IMR-90 (cell line): Measurements from ENCODE around the gene KCNJ6. TPM values are rescaled to one million over a fixed set of nuclear protein-coding genes. Genes with fewer than 3 reads are reported as not detected.

Experiments
- ATAC-seq: fragments of 200-7000 bp; cut with Tn5 transposase; 2 replicates; pipeline ENCODE4 v1.9.1; 2020; ENCODE audit warnings: low read depth, mild to moderate bottlenecking, moderate library complexity
- BruUV-seq: library from RNA; stranded (reverse); fragments of 400-500 nt; replicated peaks from 2 replicates; lab custom pipeline; 2021; lab: Mats Ljungman, UMichigan
- CTCF ChIA-PET: fragments of 300-600 bp; formaldehyde crosslinking; extraction: SDS; loops from one replicate; lab custom pipeline; 2021; ENCODE audit warnings: antibody characterized with exemption; lab: Yijun Ruan, JAX
- POLR2A ChIA-PET: fragments of 300-600 bp; sonication (Branson Sonifier 250); formaldehyde crosslinking; loops from one replicate; lab custom pipeline; 2022; ENCODE audit warnings: antibody characterized with exemption; ENCODE audit not compliant: unreplicated experiment; lab: Charles Lee
- DNase-seq: peaks from one replicate; pipeline ENCODE4 v3.0.0; 2013
- H2AFZ ChIP-seq: replicated peaks from 2 replicates; pipeline ENCODE3; 2013; ENCODE audit warnings: low read length, mild to moderate bottlenecking; ENCODE audit not compliant: poor library complexity
- H2AK5ac ChIP-seq: 2 replicates; pipeline ENCODE4 v1.6.1; 2013; ENCODE audit warnings: low read depth, low read length, inconsistent platforms
- H2AK9ac ChIP-seq: replicated peaks from 2 replicates; pipeline ENCODE3; 2013; ENCODE audit warnings: mild to moderate bottlenecking, low read depth, low read length, moderate library complexity; ENCODE audit not compliant: poor library complexity
- H2BK120ac ChIP-seq: 2 replicates; pipeline ENCODE4 v1.6.1; 2013; ENCODE audit warnings: low read depth, low read length, inconsistent platforms
- H2BK15ac ChIP-seq: 3 replicates; pipeline ENCODE4 v1.6.1; 2013; ENCODE audit warnings: low read depth, low read length, inconsistent platforms
- H2BK20ac ChIP-seq: 2 replicates; pipeline ENCODE4 v1.6.1; 2013; ENCODE audit warnings: low read depth, mild to moderate bottlenecking, inconsistent platforms, low read length, moderate library complexity
- H2BK5ac ChIP-seq: 2 replicates; pipeline ENCODE4 v1.6.1; 2013; ENCODE audit warnings: mild to moderate bottlenecking, low read depth, low read length, inconsistent platforms; ENCODE audit not compliant: poor library complexity, severe bottlenecking
- H3K14ac ChIP-seq: replicated peaks from 2 replicates; pipeline ENCODE4 v1.6.1; 2013; ENCODE audit warnings: low read depth, low read length, inconsistent platforms
- H3K18ac ChIP-seq: 2 replicates; pipeline ENCODE4 v1.6.1; 2013; ENCODE audit warnings: low read depth, low read length, control low read depth
- H3K23ac ChIP-seq: 2 replicates; pipeline ENCODE4 v1.6.1; 2013; ENCODE audit warnings: low read depth, low read length, inconsistent platforms
- H3K27ac ChIP-seq: 2 replicates; pipeline ENCODE4 v1.5.1; 2013; ENCODE audit warnings: mild to moderate bottlenecking, control low read depth, low read length; ENCODE audit not compliant: insufficient read depth
- H3K27me3 ChIP-seq: 2 replicates; pipeline ENCODE4 v1.6.1; 2013; ENCODE audit warnings: low read length; ENCODE audit not compliant: control insufficient read depth, insufficient read depth
- H3K36me3 ChIP-seq: 2 replicates; pipeline ENCODE4 v1.6.1; 2013; ENCODE audit warnings: low read length, mixed read lengths; ENCODE audit not compliant: control insufficient read depth, insufficient read depth
- H3K4ac ChIP-seq: 2 replicates; pipeline ENCODE4 v1.6.1; 2013; ENCODE audit warnings: low read depth, low read length, inconsistent platforms
- H3K4me1 ChIP-seq: 2 replicates; pipeline ENCODE4 v1.6.1; 2013; ENCODE audit warnings: low read length, mixed read lengths; ENCODE audit not compliant: control insufficient read depth, insufficient read depth
- H3K4me2 ChIP-seq: 2 replicates; pipeline ENCODE4 v1.6.1; 2013; ENCODE audit warnings: low read depth, mild to moderate bottlenecking, control low read depth, low read length, moderate library complexity
- H3K4me3 ChIP-seq: 2 replicates; pipeline ENCODE4 v1.5.1; 2013; ENCODE audit warnings: low read depth, mild to moderate bottlenecking, control low read depth, low read length, moderate library complexity; ENCODE audit not compliant: insufficient read depth
- H3K56ac ChIP-seq: 2 replicates; pipeline ENCODE4 v1.6.1; 2013; ENCODE audit warnings: low read length, inconsistent platforms; ENCODE audit not compliant: insufficient read depth; ENCODE audit errors: extremely low read depth
- H3K79me1 ChIP-seq, 2 experiments: 2 replicates each; pipeline ENCODE4 v1.6.1; 2013; ENCODE audit warnings: low read length in 2 of 2, inconsistent platforms in 1 of 2, low read depth in 1 of 2
- H3K9ac ChIP-seq: 2 replicates; pipeline ENCODE4 v1.6.1; 2013; ENCODE audit warnings: low read depth, low read length, control low read depth
- H3K9me1 ChIP-seq: 2 replicates; pipeline ENCODE4 v1.6.1; 2013; ENCODE audit warnings: low read length, inconsistent platforms; ENCODE audit not compliant: insufficient read depth
- H3K9me3 ChIP-seq: 2 replicates; pipeline ENCODE4 v1.6.1; 2013; ENCODE audit warnings: low read length; ENCODE audit not compliant: control insufficient read depth, insufficient read depth
- H4K20me1 ChIP-seq: 2 replicates; pipeline ENCODE4 v1.6.1; 2013; ENCODE audit warnings: low read length, inconsistent platforms; ENCODE audit not compliant: insufficient read depth
- H4K5ac ChIP-seq: 2 replicates; pipeline ENCODE4 v1.6.1; 2013; ENCODE audit warnings: mild to moderate bottlenecking, low read depth, low read length, control low read depth
- H4K8ac ChIP-seq, 2 experiments: 2 replicates each; pipeline ENCODE4 v1.6.1; 2013; ENCODE audit warnings: low read depth in 2 of 2, low read length in 2 of 2, control low read depth in 1 of 2, inconsistent platforms in 1 of 2
- H4K91ac ChIP-seq: 2 replicates; pipeline ENCODE4 v1.6.1; 2013; ENCODE audit warnings: low read depth, low read length, inconsistent platforms; ENCODE audit not compliant: insufficient read depth
- CHD1 ChIP-seq: IDR thresholded peaks from 2 replicates; pipeline ENCODE4 v1.6.1; 2012; ENCODE audit warnings: low read depth, low read length, improper control_type of control experiment
- CTCF ChIP-seq: conservative IDR thresholded peaks from 2 replicates; pipeline ENCODE4 v1.5.1; 2012; ENCODE audit warnings: mild to moderate bottlenecking, low read depth, low read length, improper control_type of control experiment
- FOS ChIP-seq: fragments of 150-350 bp; IDR thresholded peaks from 2 replicates; pipeline ENCODE4 v1.6.1; 2016; ENCODE audit warnings: low read depth, low read length
- MAFK ChIP-seq: IDR thresholded peaks from 2 replicates; pipeline ENCODE4 v1.6.1; 2012; ENCODE audit warnings: low read depth, low read length, improper control_type of control experiment
- MAZ ChIP-seq: IDR thresholded peaks from 2 replicates; pipeline ENCODE4 v1.6.1; 2012; ENCODE audit warnings: low read depth, mild to moderate bottlenecking, low read length, improper control_type of control experiment, moderate library complexity, borderline replicate concordance
- MXI1 ChIP-seq: IDR thresholded peaks from 2 replicates; pipeline ENCODE4 v1.6.1; 2012; ENCODE audit warnings: low read depth, mild to moderate bottlenecking, low read length, moderate library complexity, borderline replicate concordance
- NFE2L2 ChIP-seq: fragments of 150-350 bp; IDR thresholded peaks from 2 replicates; pipeline ENCODE4 v1.6.1; 2016; ENCODE audit warnings: low read depth, mild to moderate bottlenecking, low read length
- RAD21 ChIP-seq: IDR thresholded peaks from 2 replicates; pipeline ENCODE4 v1.6.1; 2012; ENCODE audit warnings: low read length, improper control_type of control experiment
- RCOR1 ChIP-seq: IDR thresholded peaks from 2 replicates; pipeline ENCODE4 v1.6.1; 2012; ENCODE audit warnings: mild to moderate bottlenecking, low read length, improper control_type of control experiment; ENCODE audit not compliant: insufficient replicate concordance
- WGBS, 2 experiments: methylation state at CpG; one replicate each; pipeline versions ENCODE4 v1.1.5 to v1.1.7; 2013; ENCODE audit warnings: missing lambda C conversion rate in 2 of 2; ENCODE audit not compliant: insufficient read length in 1 of 2; ENCODE audit errors: extremely low coverage in 2 of 2; 5-methylcytosine and 5-hydroxymethylcytosine counted together
- dilution Hi-C: fragments of 300-500 bp; cut with HindIII; formaldehyde crosslinking; loops from one replicate; pipeline ENCODE4 v1.14.3; 2018; ENCODE audit warnings: low sequenced_read_pairs; ENCODE audit not compliant: unreplicated experiment
- in situ Hi-C: fragments of 300-500 bp; cut with MboI; formaldehyde crosslinking; loops from 3 replicates; pipeline ENCODE4 v1.14.3; 2019; ENCODE audit warnings: low sequenced_read_pairs, inconsistent platforms, mixed read lengths
- intact Hi-C: fragments of 100-400 bp; cut with micrococcal nuclease; formaldehyde crosslinking; loops from 2 replicates; pipeline ENCODE4 v1.10.0; 2022
- polyA plus RNA-seq, 3 experiments: library from polyadenylated mRNA; depleted of rRNA; stranded (reverse); fragments of >200 nt; gene quantifications; 2 replicates each; pipeline ENCODE4 v1.2.3, GENCODE V29; 2012; ENCODE audit warnings: low replicate concordance in 1 of 3
- total RNA-seq: library from RNA; depleted of rRNA; stranded (reverse); fragments of >200 nt; gene quantifications from 2 replicates; pipeline ENCODE4 v1.2.3, GENCODE V29; 2012

The KCNJ6 gene
- total and polyA plus RNA-seq, 2 of the 4 experiments (the other 2 are of a cell fraction): under 0.01 to 0.02 TPM

GRCh38 chr21:37631319-37632117 lies 284.7 kb downstream of the KCNJ6 start:
- no peak overlapping the region for H2BK5ac ChIP-seq
- no peaks in the 10 kb centered on the region for H3K79me1 ChIP-seq
- no peak overlapping the region for H2AK5ac ChIP-seq
- no TSS peak for BruUV-seq
- no CpG with 5 or more reads among the region's 12 CpGs for WGBS, 2 experiments
- H3K27ac ChIP-seq: no peak overlapping the region
- peak overlapping the region; percentile 58 for H2AFZ ChIP-seq
- H3K27me3 ChIP-seq: peaks cover 13% of the 10 kb centered on the region
- H3K56ac ChIP-seq: no peak overlapping the region
- POLR2A ChIA-PET: no interaction called here
- H4K20me1 ChIP-seq: no peaks in the 10 kb centered on the region
- no peak overlapping the region for H2BK20ac ChIP-seq
- ATAC-seq (no peak), DNase-seq (no peak)
- H4K91ac ChIP-seq: no peak overlapping the region
- H3K9ac ChIP-seq: no peak overlapping the region
- no peak overlapping the region for H3K14ac ChIP-seq
- H3K4me2 ChIP-seq: peak overlapping the region; percentile 40; the same call in 1 of the 2 replicates
- dilution Hi-C loops (no loop called here), intact Hi-C loops (no loop called here), in situ Hi-C loops (no loop called here)
- H3K18ac ChIP-seq: no peak overlapping the region
- H2BK120ac ChIP-seq: no peak overlapping the region
- no peak for TF ChIP-seq FOS
- TF ChIP-seq MAZ: no peak
- no peak for TF ChIP-seq MXI1
- TF ChIP-seq CHD1: no peak
- TF ChIP-seq RAD21: no peak
- TF ChIP-seq RCOR1: no peak
- no peak for TF ChIP-seq NFE2L2
- TF ChIP-seq CTCF: no peak
- no peak for TF ChIP-seq MAFK
- no peaks in the 10 kb centered on the region for H3K36me3 ChIP-seq
- H4K8ac ChIP-seq: no peak overlapping the region
- CTCF ChIA-PET: no interaction called here
- peaks cover 5% of the 10 kb centered on the region; the same call in 1 of the 2 replicates for H3K4me1 ChIP-seq
- H2BK15ac ChIP-seq: no peak overlapping the region
- H3K23ac ChIP-seq: no peak overlapping the region
- no peaks in the 10 kb centered on the region for H3K9me3 ChIP-seq
- no peak overlapping the region for H2AK9ac ChIP-seq
- H3K9me1 ChIP-seq: peaks cover 7% of the 10 kb centered on the region; the same call in 1 of the 2 replicates
- no peak overlapping the region for H3K4me3 ChIP-seq
- no peak overlapping the region for H4K5ac ChIP-seq
- H3K4ac ChIP-seq: no peak overlapping the region
